ENCODE data around the gene NLRX1. TPM values are rescaled to one million over a fixed set of nuclear protein-coding genes. Genes with fewer than 3 reads are reported as not detected.

Gene NLRX1
- total and polyA plus RNA-seq, 10 of the 15 experiments (the other 5 are each of a cell fraction or from before 2014, with no cell fraction given), result 0.85 to 18.5 (median 10.0) TPM

DNA sequence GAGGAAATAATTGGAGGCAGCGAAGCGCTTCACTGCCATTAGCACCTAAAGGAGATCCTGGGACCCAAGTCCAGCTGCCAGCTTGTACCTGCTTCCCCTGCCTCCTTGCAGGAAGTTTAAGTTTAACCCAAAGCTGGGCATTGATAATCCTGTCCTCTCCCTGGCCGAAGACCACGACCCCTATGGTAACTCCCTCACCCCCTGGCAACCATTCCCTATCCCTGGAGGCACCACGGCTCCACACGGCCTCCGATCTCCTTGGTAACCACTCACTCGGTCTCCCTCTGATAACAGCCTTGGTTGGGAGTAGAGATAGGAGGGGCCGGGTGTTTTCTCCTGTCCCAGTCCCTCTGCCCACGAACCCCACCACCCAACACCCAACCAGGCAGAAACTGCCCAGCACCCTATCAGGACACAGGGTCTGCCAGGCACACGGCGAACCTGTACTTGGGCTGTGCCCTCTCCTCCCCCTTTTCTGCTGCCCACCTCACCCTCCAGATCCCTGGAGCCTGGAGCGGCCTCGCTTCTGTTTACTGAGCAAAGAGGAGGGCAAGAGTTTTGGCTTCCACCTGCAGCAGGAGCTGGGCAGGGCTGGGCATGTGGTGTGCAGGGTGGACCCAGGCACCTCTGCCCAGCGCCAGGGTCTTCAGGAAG, 17.6 kb downstream of the NLRX1 start:
- RAD21 ChIA-PET (ENCODE audit: unreplicated experiment), result no interaction called here
- no peak overlapping the region for H3K9ac ChIP-seq (ENCODE audit: control insufficient read depth, insufficient read depth, low read length)
- H3K4me1 ChIP-seq (ENCODE audit: control insufficient read depth, insufficient read depth, low read length), result no peaks in the 10 kb centered on the region
- no peaks in the 10 kb centered on the region; the same call in 2 of the 3 replicates for H3K9me3 ChIP-seq (replicated peaks; ENCODE audit: control insufficient read depth, insufficient read depth, low read length)
- H3K27me3 ChIP-seq (replicated peaks in 1 of 2; ENCODE audit: control insufficient read depth in 2 of 2, insufficient read depth in 2 of 2, low read length in 1 of 2), result no peaks in the 10 kb centered on the region
- no peak overlapping the region for H3K4me2 ChIP-seq (ENCODE audit: control insufficient read depth, insufficient read depth)
- DNase-seq (ENCODE audit: low read depth, low spot score) (no peak), ATAC-seq (no peak), FAIRE-seq (no peak)
- in situ Hi-C loops (cut with MboI), result no loop called here
- H4K20me1 ChIP-seq (ENCODE audit: control insufficient read depth, insufficient read depth), result no peaks in the 10 kb centered on the region
- H3K4me3 ChIP-seq, result no peak overlapping the region
- no peaks in the 10 kb centered on the region for H3K79me2 ChIP-seq (ENCODE audit: control insufficient read depth, insufficient read depth, low read length)
- no peak overlapping the region for H3K27ac ChIP-seq (ENCODE audit: control insufficient read depth, insufficient read depth)
- WGBS (ENCODE audit: insufficient coverage, insufficient replicate concordance, low lambda C conversion rate, missing lambda C conversion rate), result 65% methylated on average over 15 of the region's 15 CpGs
- POLR2A ChIA-PET, result no interaction called here
- no TSS peak for BruUV-seq (replicated peaks)
- H3K36me3 ChIP-seq (ENCODE audit: control insufficient read depth in 2 of 2, insufficient read depth in 2 of 2, low read length in 1 of 2), result no peaks in the 10 kb centered on the region
- H2AFZ ChIP-seq (ENCODE audit: control insufficient read depth, low read depth, low read length), result no peak overlapping the region
- intact Hi-C loops (cut with micrococcal nuclease; ENCODE audit: unreplicated experiment), result no loop called here
- SMC1A ChIA-PET (ENCODE audit: uncharacterized antibody, unreplicated experiment), result no interaction called here
- TF ChIP-seq ZBED1 (IDR thresholded peaks at IDR 0.05; ENCODE audit: borderline replicate concordance), result no peak
- no peak for TF ChIP-seq TAF1 (IDR thresholded peaks at IDR 0.05; ENCODE audit: borderline replicate concordance, low read depth, low read length)
- TF ChIP-seq, protein P1, sequence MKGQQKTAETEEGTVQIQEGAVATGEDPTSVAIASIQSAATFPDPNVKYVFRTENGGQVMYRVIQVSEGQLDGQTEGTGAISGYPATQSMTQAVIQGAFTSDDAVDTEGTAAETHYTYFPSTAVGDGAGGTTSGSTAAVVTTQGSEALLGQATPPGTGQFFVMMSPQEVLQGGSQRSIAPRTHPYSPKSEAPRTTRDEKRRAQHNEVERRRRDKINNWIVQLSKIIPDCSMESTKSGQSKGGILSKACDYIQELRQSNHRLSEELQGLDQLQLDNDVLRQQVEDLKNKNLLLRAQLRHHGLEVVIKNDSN (IDR thresholded peaks at IDR 0.05; ENCODE audit: borderline replicate concordance, extremely low read length, insufficient read depth, low read depth, low read length), result no peak
- TF ChIP-seq CBX5 (IDR thresholded peaks at IDR 0.05; ENCODE audit: low read depth), result no peak
- no peak for TF ChIP-seq FOXK2 (IDR thresholded peaks at IDR 0.05)
- TF ChIP-seq HDAC2 (IDR thresholded peaks at IDR 0.05), result no peak
- TF ChIP-seq, protein P2, sequence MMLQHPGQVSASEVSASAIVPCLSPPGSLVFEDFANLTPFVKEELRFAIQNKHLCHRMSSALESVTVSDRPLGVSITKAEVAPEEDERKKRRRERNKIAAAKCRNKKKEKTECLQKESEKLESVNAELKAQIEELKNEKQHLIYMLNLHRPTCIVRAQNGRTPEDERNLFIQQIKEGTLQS (IDR thresholded peaks at IDR 0.05; ENCODE audit: borderline replicate concordance, extremely low read depth, low read depth, low read length), result no peak
- TF ChIP-seq BACH1 (IDR thresholded peaks at IDR 0.05; ENCODE audit: borderline replicate concordance), result no peak
- TF ChIP-seq PML (IDR thresholded peaks at IDR 0.05; ENCODE audit: low read length), result no peak
- CTCF ChIA-PET, result no interaction called here

Measured in GM12878 (cell line).